Measurements from ENCODE around the gene TRIM36. TPM values are rescaled to one million over a fixed set of nuclear protein-coding genes. Genes with fewer than 3 reads are reported as not detected.

Gene TRIM36
- polyA plus RNA-seq, 1 donor from 2014 or later, result 122 TPM

DNA sequence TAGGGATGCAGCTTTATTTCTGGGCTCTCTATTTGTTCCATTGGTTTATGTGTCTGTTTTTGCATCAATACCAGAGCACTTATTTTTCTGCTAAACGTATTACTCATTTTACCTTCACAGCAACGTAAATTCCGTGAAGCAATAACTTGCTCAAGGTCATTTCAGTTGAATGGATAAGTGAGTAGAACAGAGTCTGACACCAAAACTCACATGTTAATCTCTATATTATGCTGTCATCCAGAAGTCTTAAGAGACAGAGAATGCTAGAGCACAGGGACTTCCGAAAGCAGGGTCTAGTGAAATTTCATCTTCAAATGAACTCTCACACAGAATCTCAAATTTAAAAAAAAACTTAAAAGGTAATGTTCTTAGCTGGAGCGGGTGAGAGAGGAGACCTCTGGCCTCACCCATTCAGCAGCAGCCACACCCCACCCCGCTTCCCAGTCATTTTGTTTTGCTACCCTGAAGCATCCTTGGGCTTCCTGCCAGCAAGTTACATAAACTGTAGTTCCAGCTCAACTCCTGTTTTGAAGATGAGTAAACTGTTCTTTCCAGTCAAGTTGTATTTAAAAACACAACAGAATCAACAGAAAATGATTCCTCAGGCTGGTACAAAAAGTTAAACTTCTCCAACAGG is 69.3 kb downstream of the TRIM36 start:
- Histone ChIP-seq H3K27me3 (ENCODE audit: insufficient read depth, low read depth, low read length) (no peaks in the 10 kb centered on the region), H3K9me3 (ENCODE audit: low read length) (no peaks in the 10 kb centered on the region), H3F3A (ENCODE audit: insufficient read depth, low read length, poor library complexity, severe bottlenecking) (no peaks in the 10 kb centered on the region), H3K27ac (ENCODE audit: low read length) (no peak overlapping the region), H2AFZ (ENCODE audit: low read depth, low read length) (no peak overlapping the region), H3K36me3 (ENCODE audit: insufficient read depth, low read length) (no peaks in the 10 kb centered on the region), H3K4me3 (ENCODE audit: low read length) (no peak overlapping the region), H3K79me2 (replicated peaks; ENCODE audit: insufficient read depth, low read length) (no peaks in the 10 kb centered on the region), H4K20me1 (ENCODE audit: insufficient read depth) (no peaks in the 10 kb centered on the region), H3K4me2 (ENCODE audit: low read length) (no peak overlapping the region), H3K9me2 (ENCODE audit: insufficient read depth, low read length) (no peaks in the 10 kb centered on the region), H3K9ac (ENCODE audit: low read length) (no peak overlapping the region)
- no peak for TF ChIP-seq SMC3 (conservative IDR thresholded peaks at IDR 0.05; ENCODE audit: poor library complexity)
- TF ChIP-seq, protein P1, sequence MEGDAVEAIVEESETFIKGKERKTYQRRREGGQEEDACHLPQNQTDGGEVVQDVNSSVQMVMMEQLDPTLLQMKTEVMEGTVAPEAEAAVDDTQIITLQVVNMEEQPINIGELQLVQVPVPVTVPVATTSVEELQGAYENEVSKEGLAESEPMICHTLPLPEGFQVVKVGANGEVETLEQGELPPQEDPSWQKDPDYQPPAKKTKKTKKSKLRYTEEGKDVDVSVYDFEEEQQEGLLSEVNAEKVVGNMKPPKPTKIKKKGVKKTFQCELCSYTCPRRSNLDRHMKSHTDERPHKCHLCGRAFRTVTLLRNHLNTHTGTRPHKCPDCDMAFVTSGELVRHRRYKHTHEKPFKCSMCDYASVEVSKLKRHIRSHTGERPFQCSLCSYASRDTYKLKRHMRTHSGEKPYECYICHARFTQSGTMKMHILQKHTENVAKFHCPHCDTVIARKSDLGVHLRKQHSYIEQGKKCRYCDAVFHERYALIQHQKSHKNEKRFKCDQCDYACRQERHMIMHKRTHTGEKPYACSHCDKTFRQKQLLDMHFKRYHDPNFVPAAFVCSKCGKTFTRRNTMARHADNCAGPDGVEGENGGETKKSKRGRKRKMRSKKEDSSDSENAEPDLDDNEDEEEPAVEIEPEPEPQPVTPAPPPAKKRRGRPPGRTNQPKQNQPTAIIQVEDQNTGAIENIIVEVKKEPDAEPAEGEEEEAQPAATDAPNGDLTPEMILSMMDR (IDR thresholded peaks at IDR 0.05; ENCODE audit: poor library complexity, severe bottlenecking), result no peak
- no peak for TF ChIP-seq EZH2 (IDR thresholded peaks at IDR 0.05; ENCODE audit: borderline replicate concordance, insufficient read depth, low read length, poor library complexity, severe bottlenecking)
- no peak for TF ChIP-seq TAF1 (IDR thresholded peaks at IDR 0.05; ENCODE audit: low read depth)
- TF ChIP-seq RAD21 (conservative IDR thresholded peaks at IDR 0.05), result no peak
- TF ChIP-seq, protein P2, sequence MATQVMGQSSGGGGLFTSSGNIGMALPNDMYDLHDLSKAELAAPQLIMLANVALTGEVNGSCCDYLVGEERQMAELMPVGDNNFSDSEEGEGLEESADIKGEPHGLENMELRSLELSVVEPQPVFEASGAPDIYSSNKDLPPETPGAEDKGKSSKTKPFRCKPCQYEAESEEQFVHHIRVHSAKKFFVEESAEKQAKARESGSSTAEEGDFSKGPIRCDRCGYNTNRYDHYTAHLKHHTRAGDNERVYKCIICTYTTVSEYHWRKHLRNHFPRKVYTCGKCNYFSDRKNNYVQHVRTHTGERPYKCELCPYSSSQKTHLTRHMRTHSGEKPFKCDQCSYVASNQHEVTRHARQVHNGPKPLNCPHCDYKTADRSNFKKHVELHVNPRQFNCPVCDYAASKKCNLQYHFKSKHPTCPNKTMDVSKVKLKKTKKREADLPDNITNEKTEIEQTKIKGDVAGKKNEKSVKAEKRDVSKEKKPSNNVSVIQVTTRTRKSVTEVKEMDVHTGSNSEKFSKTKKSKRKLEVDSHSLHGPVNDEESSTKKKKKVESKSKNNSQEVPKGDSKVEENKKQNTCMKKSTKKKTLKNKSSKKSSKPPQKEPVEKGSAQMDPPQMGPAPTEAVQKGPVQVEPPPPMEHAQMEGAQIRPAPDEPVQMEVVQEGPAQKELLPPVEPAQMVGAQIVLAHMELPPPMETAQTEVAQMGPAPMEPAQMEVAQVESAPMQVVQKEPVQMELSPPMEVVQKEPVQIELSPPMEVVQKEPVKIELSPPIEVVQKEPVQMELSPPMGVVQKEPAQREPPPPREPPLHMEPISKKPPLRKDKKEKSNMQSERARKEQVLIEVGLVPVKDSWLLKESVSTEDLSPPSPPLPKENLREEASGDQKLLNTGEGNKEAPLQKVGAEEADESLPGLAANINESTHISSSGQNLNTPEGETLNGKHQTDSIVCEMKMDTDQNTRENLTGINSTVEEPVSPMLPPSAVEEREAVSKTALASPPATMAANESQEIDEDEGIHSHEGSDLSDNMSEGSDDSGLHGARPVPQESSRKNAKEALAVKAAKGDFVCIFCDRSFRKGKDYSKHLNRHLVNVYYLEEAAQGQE (IDR thresholded peaks at IDR 0.05; ENCODE audit: borderline replicate concordance), result no peak
- TF ChIP-seq MXI1 (conservative IDR thresholded peaks at IDR 0.05; ENCODE audit: poor library complexity, severe bottlenecking), result no peak
- no peak for TF ChIP-seq POLR2AphosphoS5 (IDR thresholded peaks at IDR 0.05)
- TF ChIP-seq EP300 (conservative IDR thresholded peaks at IDR 0.05; ENCODE audit: poor library complexity, severe bottlenecking), result no peak

DNA sequence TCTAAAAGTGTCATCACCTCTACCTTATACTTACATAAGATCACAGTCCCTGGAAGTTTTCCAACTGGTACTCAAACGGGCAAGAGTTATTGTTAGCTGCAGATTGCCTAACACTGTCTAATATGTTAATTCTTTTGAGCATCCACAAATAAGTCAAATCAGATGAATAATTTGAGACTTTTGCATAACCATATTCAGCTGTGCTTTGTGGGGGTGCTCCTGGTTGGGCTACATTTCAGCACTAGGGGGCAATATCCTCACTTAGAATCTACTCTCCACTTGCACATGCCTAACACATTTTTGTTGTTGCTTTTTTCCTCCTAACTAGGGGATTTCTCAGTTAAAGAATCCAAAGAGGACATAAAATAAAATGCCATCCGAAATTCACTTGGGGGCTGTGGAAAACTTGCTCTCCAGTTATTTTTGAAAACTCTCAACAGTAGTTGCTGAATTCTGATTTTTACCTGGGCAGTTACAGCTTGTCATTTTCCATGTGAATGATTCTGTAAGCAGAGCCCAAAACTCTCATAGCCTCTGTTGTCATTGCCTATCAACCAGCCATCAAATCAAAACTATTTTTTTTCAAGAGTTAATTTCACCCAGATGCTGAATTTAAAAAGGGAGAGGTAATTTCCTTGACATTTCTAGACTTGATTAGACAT is 71.5 kb downstream of the TRIM36 start:
- Histone ChIP-seq H3F3A (ENCODE audit: insufficient read depth, low read length, poor library complexity, severe bottlenecking) (no peaks in the 10 kb centered on the region), H4K20me1 (ENCODE audit: insufficient read depth) (no peaks in the 10 kb centered on the region), H3K27ac (ENCODE audit: low read length) (no peak overlapping the region), H3K27me3 (ENCODE audit: insufficient read depth, low read depth, low read length) (no peaks in the 10 kb centered on the region), H3K36me3 (ENCODE audit: insufficient read depth, low read length) (no peaks in the 10 kb centered on the region), H3K9me3 (ENCODE audit: low read length) (no peaks in the 10 kb centered on the region), H3K79me2 (replicated peaks; ENCODE audit: insufficient read depth, low read length) (no peaks in the 10 kb centered on the region), H3K9me2 (ENCODE audit: insufficient read depth, low read length) (no peaks in the 10 kb centered on the region), H2AFZ (ENCODE audit: low read depth, low read length) (no peak overlapping the region), H3K9ac (ENCODE audit: low read length) (no peak overlapping the region), H3K4me3 (ENCODE audit: low read length) (no peak overlapping the region), H3K4me2 (ENCODE audit: low read length) (no peak overlapping the region)
- TF ChIP-seq EP300 (conservative IDR thresholded peaks at IDR 0.05; ENCODE audit: poor library complexity, severe bottlenecking) (no peak), SMC3 (conservative IDR thresholded peaks at IDR 0.05; ENCODE audit: poor library complexity) (peak; percentile 68), MXI1 (conservative IDR thresholded peaks at IDR 0.05; ENCODE audit: poor library complexity, severe bottlenecking) (no peak), EZH2 (IDR thresholded peaks at IDR 0.05; ENCODE audit: borderline replicate concordance, insufficient read depth, low read length, poor library complexity, severe bottlenecking) (no peak), RAD21 (conservative IDR thresholded peaks at IDR 0.05) (peak; percentile 62)
- TF ChIP-seq, protein P1 (IDR thresholded peaks at IDR 0.05; ENCODE audit: poor library complexity, severe bottlenecking), result peak; percentile 69
- TF ChIP-seq, protein P2 (IDR thresholded peaks at IDR 0.05; ENCODE audit: borderline replicate concordance), result no peak
